GM23338 (cell line): ENCODE results near the gene SERPINB8. TPM values are rescaled to one million over a fixed set of nuclear protein-coding genes. Genes with fewer than 3 reads are reported as not detected.
A peak's percentile ranks its signal among the peaks of the same experiment; 100 is the strongest.

Experiments
- ATAC-seq: fragments of 200-7000 bp; cut with Tn5 transposase; 3 replicates; pipeline ENCODE4 v1.9.1; 2020
- DNase-seq: peaks from one replicate; pipeline ENCODE4 v3.0.0-alpha.2; 2015; ENCODE audit warnings: low spot score
- H2AFZ ChIP-seq: fragments of 200-600 bp; sonication (generic); 2 replicates; pipeline ENCODE4 v1.8.0; 2016; ENCODE audit warnings: antibody characterized with exemption, mild to moderate bottlenecking, moderate library complexity
- H3F3A ChIP-seq: fragments of 200-600 bp; sonication (generic); replicated peaks from 2 replicates; pipeline ENCODE4 v1.8.0; 2017; ENCODE audit warnings: antibody characterized with exemption, mixed run types, low read depth
- H3K27ac ChIP-seq: fragments of 200-600 bp; sonication (generic); 2 replicates; pipeline ENCODE4 v1.6.1; 2016; ENCODE audit warnings: low read depth
- H3K27me3 ChIP-seq: fragments of 200-600 bp; sonication (generic); 2 replicates; pipeline ENCODE4 v1.8.0; 2016; ENCODE audit warnings: mild to moderate bottlenecking, mixed run types, moderate library complexity; ENCODE audit not compliant: insufficient read depth
- H3K36me3 ChIP-seq: fragments of 200-600 bp; sonication (generic); 2 replicates; pipeline ENCODE4 v1.8.0; 2016; ENCODE audit warnings: mild to moderate bottlenecking; ENCODE audit not compliant: insufficient read depth
- H3K4me1 ChIP-seq: fragments of 200-600 bp; sonication (generic); 2 replicates; pipeline ENCODE4 v1.8.0; 2016; ENCODE audit warnings: mild to moderate bottlenecking, moderate library complexity; ENCODE audit not compliant: insufficient read depth
- H3K4me2 ChIP-seq: fragments of 200-600 bp; sonication (generic); 2 replicates; pipeline ENCODE4 v1.7.1; 2017; ENCODE audit warnings: mixed run types
- H3K4me3 ChIP-seq: fragments of 200-600 bp; sonication (generic); 2 replicates; pipeline ENCODE4 v1.6.1; 2016; ENCODE audit warnings: mixed run types
- H3K79me2 ChIP-seq: fragments of 200-600 bp; sonication (generic); replicated peaks from 2 replicates; pipeline ENCODE4 v1.8.0; 2017; ENCODE audit warnings: mild to moderate bottlenecking; ENCODE audit not compliant: insufficient read depth
- H3K9me2 ChIP-seq: fragments of 200-600 bp; sonication (generic); 2 replicates; pipeline ENCODE4 v1.8.0; 2017; ENCODE audit not compliant: insufficient read depth
- H4K20me1 ChIP-seq: fragments of 200-600 bp; sonication (generic); replicated peaks from 2 replicates; pipeline ENCODE4 v1.8.0; 2017; ENCODE audit warnings: mild to moderate bottlenecking; ENCODE audit not compliant: insufficient read depth
- H3K27ac Mint-ChIP-seq: 2 replicates; pipeline ENCODE4 v1.8.0; 2020; ENCODE audit warnings: inconsistent platforms, mild to moderate bottlenecking, moderate library complexity, mixed read lengths
- H3K27me3 Mint-ChIP-seq: 3 replicates; pipeline ENCODE4 v1.8.0; 2022; ENCODE audit warnings: low read depth, mild to moderate bottlenecking, moderate library complexity, mixed read lengths, inconsistent platforms; ENCODE audit not compliant: insufficient read depth, poor library complexity
- H3K36me3 Mint-ChIP-seq: 3 replicates; pipeline ENCODE4 v1.8.0; 2021; ENCODE audit warnings: low read depth, mild to moderate bottlenecking, inconsistent platforms, moderate library complexity, mixed read lengths
- H3K4me1 Mint-ChIP-seq: 3 replicates; pipeline ENCODE4 v1.8.0; 2020; ENCODE audit warnings: mild to moderate bottlenecking, inconsistent platforms, mixed read lengths
- H3K4me3 Mint-ChIP-seq: 3 replicates; pipeline ENCODE4 v1.8.0; 2021; ENCODE audit warnings: moderate library complexity, mild to moderate bottlenecking, inconsistent platforms, mixed read lengths
- H3K9me3 Mint-ChIP-seq: 3 replicates; pipeline ENCODE4 v1.8.0; 2020; ENCODE audit warnings: moderate library complexity, mild to moderate bottlenecking, inconsistent platforms, mixed read lengths
- CREB1 ChIP-seq: fragments of 250-450 bp; sonication (Bioruptor Pico); IDR thresholded peaks from 2 replicates; pipeline ENCODE4 v1.5.0; 2020; ENCODE audit warnings: low read depth, mild to moderate bottlenecking, moderate library complexity
- CTCF ChIP-seq, 2 experiments: fragments of 200-600 bp in 1 of 2; sonication (generic) in 1 of 2; conservative IDR thresholded peaks; 2 replicates each; pipeline versions ENCODE4 v1.5.1 to v1.6.1; 2016 to 2017; ENCODE audit warnings: antibody characterized with exemption in 2 of 2, low read depth in 2 of 2, mild to moderate bottlenecking in 2 of 2, moderate library complexity in 1 of 2
- EZH2phosphoT487 ChIP-seq: fragments of 200-600 bp; sonication (generic); IDR thresholded peaks from one replicate; pipeline ENCODE4 v1.8.1; 2018; ENCODE audit warnings: antibody characterized with exemption; ENCODE audit not compliant: unreplicated experiment
- POLR2AphosphoS5 ChIP-seq: IDR thresholded peaks from 2 replicates; pipeline ENCODE4 v1.6.1; 2016; ENCODE audit warnings: antibody characterized with exemption, low read depth
- STAT1 ChIP-seq: IDR thresholded peaks from one replicate; pipeline ENCODE4 v1.6.1; 2016; ENCODE audit warnings: antibody characterized with exemption; ENCODE audit not compliant: unreplicated experiment
- polyA plus RNA-seq: library from polyadenylated mRNA; unstranded; fragments of >200 nt; fragmentation: Nextera tagmentation; extraction: Ambion mirVana; gene quantifications from 2 replicates; pipeline ENCODE4 v1.2.1, GENCODE V29; 2016
- total RNA-seq: library from RNA; depleted of rRNA; stranded (reverse); fragments of >200 nt; shearing (Covaris generic); gene quantifications from 2 replicates; pipeline ENCODE4 v1.2.3, GENCODE V29; 2014
- TF ChIP-seq, protein P1 (sequence below): fragments of 250-450 bp; sonication (Bioruptor Pico); IDR thresholded peaks from 2 replicates; pipeline ENCODE4 v1.5.0; 2020; ENCODE audit warnings: mild to moderate bottlenecking, moderate library complexity

Gene SERPINB8
- total and polyA plus RNA-seq, 2 experiments from 2014 or later: 0.50 to 2.1 TPM

- TF ChIP-seq EZH2phosphoT487: no peak
- TF ChIP-seq, protein P1, sequence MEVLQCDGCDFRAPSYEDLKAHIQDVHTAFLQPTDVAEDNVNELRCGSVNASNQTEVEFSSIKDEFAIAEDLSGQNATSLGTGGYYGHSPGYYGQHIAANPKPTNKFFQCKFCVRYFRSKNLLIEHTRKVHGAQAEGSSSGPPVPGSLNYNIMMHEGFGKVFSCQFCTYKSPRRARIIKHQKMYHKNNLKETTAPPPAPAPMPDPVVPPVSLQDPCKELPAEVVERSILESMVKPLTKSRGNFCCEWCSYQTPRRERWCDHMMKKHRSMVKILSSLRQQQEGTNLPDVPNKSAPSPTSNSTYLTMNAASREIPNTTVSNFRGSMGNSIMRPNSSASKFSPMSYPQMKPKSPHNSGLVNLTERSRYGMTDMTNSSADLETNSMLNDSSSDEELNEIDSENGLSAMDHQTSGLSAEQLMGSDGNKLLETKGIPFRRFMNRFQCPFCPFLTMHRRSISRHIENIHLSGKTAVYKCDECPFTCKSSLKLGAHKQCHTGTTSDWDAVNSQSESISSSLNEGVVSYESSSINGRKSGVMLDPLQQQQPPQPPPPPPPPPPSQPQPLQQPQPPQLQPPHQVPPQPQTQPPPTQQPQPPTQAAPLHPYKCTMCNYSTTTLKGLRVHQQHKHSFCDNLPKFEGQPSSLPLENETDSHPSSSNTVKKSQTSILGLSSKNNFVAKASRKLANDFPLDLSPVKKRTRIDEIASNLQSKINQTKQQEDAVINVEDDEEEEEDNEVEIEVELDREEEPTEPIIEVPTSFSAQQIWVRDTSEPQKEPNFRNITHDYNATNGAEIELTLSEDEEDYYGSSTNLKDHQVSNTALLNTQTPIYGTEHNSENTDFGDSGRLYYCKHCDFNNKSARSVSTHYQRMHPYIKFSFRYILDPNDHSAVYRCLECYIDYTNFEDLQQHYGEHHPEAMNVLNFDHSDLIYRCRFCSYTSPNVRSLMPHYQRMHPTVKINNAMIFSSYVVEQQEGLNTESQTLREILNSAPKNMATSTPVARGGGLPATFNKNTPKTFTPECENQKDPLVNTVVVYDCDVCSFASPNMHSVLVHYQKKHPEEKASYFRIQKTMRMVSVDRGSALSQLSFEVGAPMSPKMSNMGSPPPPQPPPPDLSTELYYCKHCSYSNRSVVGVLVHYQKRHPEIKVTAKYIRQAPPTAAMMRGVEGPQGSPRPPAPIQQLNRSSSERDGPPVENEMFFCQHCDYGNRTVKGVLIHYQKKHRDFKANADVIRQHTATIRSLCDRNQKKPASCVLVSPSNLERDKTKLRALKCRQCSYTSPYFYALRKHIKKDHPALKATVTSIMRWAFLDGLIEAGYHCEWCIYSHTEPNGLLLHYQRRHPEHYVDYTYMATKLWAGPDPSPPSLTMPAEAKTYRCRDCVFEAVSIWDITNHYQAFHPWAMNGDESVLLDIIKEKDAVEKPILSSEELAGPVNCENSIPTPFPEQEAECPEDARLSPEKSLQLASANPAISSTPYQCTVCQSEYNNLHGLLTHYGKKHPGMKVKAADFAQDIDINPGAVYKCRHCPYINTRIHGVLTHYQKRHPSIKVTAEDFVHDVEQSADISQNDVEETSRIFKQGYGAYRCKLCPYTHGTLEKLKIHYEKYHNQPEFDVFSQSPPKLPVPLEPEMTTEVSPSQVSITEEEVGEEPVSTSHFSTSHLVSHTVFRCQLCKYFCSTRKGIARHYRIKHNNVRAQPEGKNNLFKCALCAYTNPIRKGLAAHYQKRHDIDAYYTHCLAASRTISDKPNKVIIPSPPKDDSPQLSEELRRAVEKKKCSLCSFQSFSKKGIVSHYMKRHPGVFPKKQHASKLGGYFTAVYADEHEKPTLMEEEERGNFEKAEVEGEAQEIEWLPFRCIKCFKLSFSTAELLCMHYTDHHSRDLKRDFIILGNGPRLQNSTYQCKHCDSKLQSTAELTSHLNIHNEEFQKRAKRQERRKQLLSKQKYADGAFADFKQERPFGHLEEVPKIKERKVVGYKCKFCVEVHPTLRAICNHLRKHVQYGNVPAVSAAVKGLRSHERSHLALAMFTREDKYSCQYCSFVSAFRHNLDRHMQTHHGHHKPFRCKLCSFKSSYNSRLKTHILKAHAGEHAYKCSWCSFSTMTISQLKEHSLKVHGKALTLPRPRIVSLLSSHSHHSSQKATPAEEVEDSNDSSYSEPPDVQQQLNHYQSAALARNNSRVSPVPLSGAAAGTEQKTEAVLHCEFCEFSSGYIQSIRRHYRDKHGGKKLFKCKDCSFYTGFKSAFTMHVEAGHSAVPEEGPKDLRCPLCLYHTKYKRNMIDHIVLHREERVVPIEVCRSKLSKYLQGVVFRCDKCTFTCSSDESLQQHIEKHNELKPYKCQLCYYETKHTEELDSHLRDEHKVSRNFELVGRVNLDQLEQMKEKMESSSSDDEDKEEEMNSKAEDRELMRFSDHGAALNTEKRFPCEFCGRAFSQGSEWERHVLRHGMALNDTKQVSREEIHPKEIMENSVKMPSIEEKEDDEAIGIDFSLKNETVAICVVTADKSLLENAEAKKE: no peak
Measured at GRCh38 chr18:63947051-63947790, 22.7 kb upstream of the SERPINB8 start (continued).

DNA sequence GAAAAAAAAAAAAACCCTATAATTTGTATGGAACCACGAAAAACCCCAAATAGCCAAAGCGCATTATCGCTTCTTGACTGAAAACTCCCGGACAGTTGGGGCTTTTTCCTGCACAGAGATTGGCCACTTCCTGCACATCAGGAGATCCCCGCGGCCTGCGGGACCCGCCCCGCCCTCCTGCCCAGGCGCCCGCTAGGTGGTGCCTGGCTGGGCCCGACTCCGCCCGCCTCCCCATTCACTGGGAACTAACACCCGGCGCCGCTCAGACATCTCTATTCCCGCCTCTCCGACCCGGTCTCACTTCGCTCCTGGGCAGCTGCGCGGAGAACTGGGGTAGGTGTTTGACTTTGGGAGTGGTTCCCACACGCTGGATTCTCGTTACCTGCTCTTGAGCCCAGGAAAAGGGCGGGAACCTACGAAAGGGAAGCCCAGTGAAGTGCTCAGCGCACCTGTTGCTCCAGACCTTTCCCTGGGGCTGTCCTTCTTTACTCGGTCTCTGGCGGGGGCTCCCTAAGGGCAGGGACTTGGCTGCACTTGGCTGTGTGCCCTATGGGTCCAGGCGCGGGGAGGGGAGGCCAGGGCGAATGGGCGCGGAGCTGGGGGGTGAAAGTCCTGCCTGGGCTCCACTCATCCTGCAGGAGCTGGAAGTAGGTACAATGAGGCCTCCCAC lies 20.7 kb upstream of the SERPINB8 start, which contains the start of gene HMSD:
TSS of gene HMSD (plus strand) at position 234 of the 670 bp plus-strand sequence. CDS start 4,155 bp downstream, outside the sequence.
- H4K20me1 ChIP-seq: no peaks in the 10 kb centered on the region
- no peaks in the 10 kb centered on the region for H3K79me2 ChIP-seq
- Mint-ChIP-seq H3K27ac (no peak within 1 kb of the TSS; the same call in 1 of the 2 replicates), H3K9me3 (no peaks in the 10 kb centered on the region; the same call in 2 of the 3 replicates), H3K4me3 (peak within 1 kb of the TSS; percentile 78), H3K27me3 (peaks cover 3% of the 10 kb centered on the region), H3K4me1 (peaks cover 13% of the 10 kb centered on the region), H3K36me3 (no peaks in the 10 kb centered on the region)
- H3K4me2 ChIP-seq: peak within 1 kb of the TSS; percentile 85
- peaks cover 9% of the 10 kb centered on the region; the same call in 1 of the 2 replicates for H3K4me1 ChIP-seq
- ATAC-seq: peak; percentile 99
- peaks cover 14% of the 10 kb centered on the region; the same call in 1 of the 2 replicates for H3K27me3 ChIP-seq
- H2AFZ ChIP-seq: peak within 1 kb of the TSS; percentile 77
- H3K27ac ChIP-seq: no peak within 1 kb of the TSS
- H3K36me3 ChIP-seq: no peaks in the 10 kb centered on the region
- peak within 1 kb of the TSS; percentile 66 for H3K4me3 ChIP-seq
- H3K9me2 ChIP-seq: no peaks in the 10 kb centered on the region
- peak; percentile 83 for DNase-seq
- H3F3A ChIP-seq: 0 out of 2 replicates have a peak, but pooled peaks cover 7% of the 10 kb centered on the region
- TF ChIP-seq CTCF (conservative IDR thresholded peaks at IDR 0.05; ENCODE audit: low read depth in 2 of 2): peak; percentile 39 to 43; a peak in 2 of 4 replicates
- TF ChIP-seq POLR2AphosphoS5: peak; percentile 50
- no peak for TF ChIP-seq STAT1
- TF ChIP-seq CREB1: no peak
